H9 (cell line): ENCODE measurements around the gene RIPPLY3. TPM values are rescaled to one million over a fixed set of nuclear protein-coding genes. Genes with fewer than 3 reads are reported as not detected.

Experiments
- DNase-seq: peaks from one replicate; pipeline ENCODE4 v3.0.0-alpha.2; 2017
- H2AFZ ChIP-seq: one replicate; pipeline ENCODE4 v1.6.1; 2013; ENCODE audit warnings: mild to moderate bottlenecking, low read length, control low read depth, moderate library complexity
- H2AK5ac ChIP-seq: 2 replicates; pipeline ENCODE4 v1.6.1; 2013; ENCODE audit warnings: low read length, control low read depth, mixed read lengths; ENCODE audit not compliant: insufficient read length
- H2BK120ac ChIP-seq: one replicate; pipeline ENCODE4 v1.6.1; 2013; ENCODE audit warnings: low read depth, mild to moderate bottlenecking, low read length, control low read depth, inconsistent platforms; ENCODE audit not compliant: poor library complexity, severe bottlenecking
- H2BK12ac ChIP-seq: 2 replicates; pipeline ENCODE4 v1.6.1; 2013; ENCODE audit warnings: low read length, control low read depth, mixed read lengths, low read depth; ENCODE audit not compliant: insufficient read length
- H2BK15ac ChIP-seq: 2 replicates; pipeline ENCODE4 v1.6.1; 2013; ENCODE audit warnings: low read depth, low read length, control low read depth
- H2BK20ac ChIP-seq: one replicate; pipeline ENCODE4 v1.6.1; 2013; ENCODE audit warnings: low read depth, mild to moderate bottlenecking, low read length, control low read depth, inconsistent platforms; ENCODE audit not compliant: poor library complexity, severe bottlenecking
- H2BK5ac ChIP-seq: 2 replicates; pipeline ENCODE4 v1.6.1; 2013; ENCODE audit warnings: low read length, control low read depth, mixed read lengths; ENCODE audit not compliant: insufficient read length
- H3K14ac ChIP-seq: 2 replicates; pipeline ENCODE4 v1.6.1; 2013; ENCODE audit warnings: low read length, control low read depth; ENCODE audit not compliant: insufficient read depth
- H3K18ac ChIP-seq: 2 replicates; pipeline ENCODE4 v1.6.1; 2013; ENCODE audit warnings: low read depth, mild to moderate bottlenecking, mixed read lengths, low read length, control low read depth; ENCODE audit not compliant: insufficient read length
- H3K23ac ChIP-seq: 2 replicates; pipeline ENCODE4 v1.6.1; 2013; ENCODE audit warnings: low read length, control low read depth, mixed read lengths, low read depth; ENCODE audit not compliant: insufficient read length
- H3K23me2 ChIP-seq: 2 replicates; pipeline ENCODE4 v1.6.1; 2013; ENCODE audit warnings: low read depth, mild to moderate bottlenecking, mixed read lengths, low read length, control low read depth; ENCODE audit not compliant: insufficient read length, poor library complexity, severe bottlenecking
- H3K27ac ChIP-seq: 2 replicates; pipeline ENCODE4 v1.5.1; 2013; ENCODE audit warnings: low read length, control low read depth, mixed read lengths, low read depth; ENCODE audit not compliant: insufficient read length
- H3K27me3 ChIP-seq: 2 replicates; pipeline ENCODE4 v1.6.1; 2013; ENCODE audit warnings: low read length, control low read depth, inconsistent platforms; ENCODE audit not compliant: insufficient read depth
- H3K4ac ChIP-seq: 2 replicates; pipeline ENCODE4 v1.6.1; 2013; ENCODE audit warnings: low read depth, mild to moderate bottlenecking, control low read depth, inconsistent platforms, low read length, moderate library complexity
- H3K4me1 ChIP-seq: 2 replicates; pipeline ENCODE4 v1.6.1; 2013; ENCODE audit warnings: low read length, control low read depth, inconsistent platforms; ENCODE audit not compliant: insufficient read depth
- H3K4me2 ChIP-seq: 2 replicates; pipeline ENCODE4 v1.6.1; 2013; ENCODE audit warnings: low read length, control low read depth, mixed read lengths; ENCODE audit not compliant: insufficient read length, insufficient read depth
- H3K56ac ChIP-seq: 2 replicates; pipeline ENCODE4 v1.6.1; 2013; ENCODE audit warnings: low read depth, mild to moderate bottlenecking, mixed read lengths, low read length, control low read depth; ENCODE audit not compliant: insufficient read length
- H3K79me1 ChIP-seq: 2 replicates; pipeline ENCODE4 v1.6.1; 2013; ENCODE audit warnings: low read depth, mild to moderate bottlenecking, moderate library complexity, low read length, control low read depth, inconsistent platforms; ENCODE audit not compliant: insufficient read depth, poor library complexity, severe bottlenecking
- H3K79me2 ChIP-seq: 2 replicates; pipeline ENCODE4 v1.6.1; 2013; ENCODE audit warnings: low read length, control low read depth, inconsistent platforms; ENCODE audit not compliant: insufficient read depth
- H3K9ac ChIP-seq: 2 replicates; pipeline ENCODE4 v1.6.1; 2013; ENCODE audit warnings: low read length, control low read depth, mixed read lengths; ENCODE audit not compliant: insufficient read length; ENCODE audit errors: extremely low read depth
- H3K9me3 ChIP-seq: one replicate; pipeline ENCODE4 v1.6.1; 2013; ENCODE audit warnings: low read depth, low read length, inconsistent platforms; ENCODE audit not compliant: control insufficient read depth
- H3T11ph ChIP-seq: one replicate; pipeline ENCODE4 v1.6.1; 2013; ENCODE audit warnings: mild to moderate bottlenecking, low read length, control low read depth, inconsistent platforms
- H4K20me1 ChIP-seq: one replicate; pipeline ENCODE4 v1.6.1; 2013; ENCODE audit not compliant: control insufficient read depth, insufficient read length, insufficient read depth
- H4K5ac ChIP-seq: 2 replicates; pipeline ENCODE4 v1.6.1; 2013; ENCODE audit warnings: low read depth, mild to moderate bottlenecking, mixed read lengths, low read length, control low read depth; ENCODE audit not compliant: insufficient read length
- H4K8ac ChIP-seq: replicated peaks from 2 replicates; pipeline ENCODE4 v1.6.1; 2013; ENCODE audit warnings: low read length, control low read depth, mixed read lengths, low read depth; ENCODE audit not compliant: insufficient read length
- H4K91ac ChIP-seq: 2 replicates; pipeline ENCODE4 v1.6.1; 2013; ENCODE audit warnings: low read depth, mild to moderate bottlenecking, moderate library complexity, mixed read lengths, low read length, control low read depth; ENCODE audit not compliant: insufficient read length
- H3K27ac Mint-ChIP-seq, 3 experiments: 2 replicates in 2 of 3; 3 replicates in 1 of 3; pipeline ENCODE4 v1.8.0; 2020 to 2021; ENCODE audit warnings: mixed read lengths in 3 of 3, mild to moderate bottlenecking in 1 of 3, moderate library complexity in 1 of 3
- H3K27me3 Mint-ChIP-seq: 2 replicates; pipeline ENCODE4 v1.8.0; 2021; ENCODE audit warnings: low read depth, mild to moderate bottlenecking, moderate library complexity, mixed read lengths
- H3K36me3 Mint-ChIP-seq, 3 experiments: 2 replicates in 2 of 3; 3 replicates in 1 of 3; pipeline ENCODE4 v1.8.0; 2020 to 2021; ENCODE audit warnings: low read depth in 3 of 3, mixed read lengths in 3 of 3; ENCODE audit not compliant: insufficient read depth in 1 of 3
- H3K4me1 Mint-ChIP-seq, 2 experiments: 2 replicates each; pipeline ENCODE4 v1.8.0; 2020; ENCODE audit warnings: mixed read lengths in 2 of 2
- H3K4me3 Mint-ChIP-seq, 2 experiments: 2 replicates in 1 of 2; 3 replicates in 1 of 2; pipeline ENCODE4 v1.8.0; 2020 to 2021; ENCODE audit warnings: mild to moderate bottlenecking in 2 of 2, mixed read lengths in 2 of 2, moderate library complexity in 1 of 2
- H3K9me3 Mint-ChIP-seq, 2 experiments: 2 replicates in 1 of 2; 3 replicates in 1 of 2; pipeline ENCODE4 v1.8.0; 2020; ENCODE audit warnings: mild to moderate bottlenecking in 2 of 2, mixed read lengths in 2 of 2, moderate library complexity in 1 of 2
- CTCF ChIP-seq: fragments of 200-600 bp; sonication (generic); conservative IDR thresholded peaks from 3 replicates; pipeline ENCODE4 v1.8.0; 2021; ENCODE audit warnings: antibody characterized with exemption, mild to moderate bottlenecking
- WGBS: extraction: QIAGEN DNeasy Blood & Tissue Kit; methylation state at CpG from one replicate; pipeline ENCODE4 v1.1.7; 2013; ENCODE audit warnings: missing lambda C conversion rate, low lambda C conversion rate, mixed read lengths; ENCODE audit not compliant: insufficient read length; ENCODE audit errors: extremely low coverage; 5-methylcytosine and 5-hydroxymethylcytosine counted together
- total RNA-seq: library from RNA; stranded (reverse); gene quantifications from 2 replicates; pipeline ENCODE4 v1.2.1, GENCODE V29; 2021

The RIPPLY3 gene
- total RNA-seq, 1 experiment from 2014 or later: 1.9 TPM

- Histone ChIP-seq H3K79me1 (no peaks in the 10 kb centered on the region), H4K91ac (no peak overlapping the region), H3K9ac (no peak overlapping the region), H3K27ac (no peak overlapping the region), H3K4ac (no peak overlapping the region), H3K4me1 (peaks cover 3% of the 10 kb centered on the region; the same call in 1 of the 2 replicates), H2AFZ (no peak overlapping the region), H3K23ac (no peak overlapping the region), H4K20me1 (no peaks in the 10 kb centered on the region), H3K18ac (no peak overlapping the region), H2BK5ac (no peak overlapping the region), H4K5ac (no peak overlapping the region), H2BK20ac (no peak overlapping the region), H2BK12ac (no peak overlapping the region), H3K79me2 (no peaks in the 10 kb centered on the region), H3K56ac (no peak overlapping the region), H3K23me2 (no peaks in the 10 kb centered on the region), H2BK15ac (no peak overlapping the region), H3K27me3 (no peaks in the 10 kb centered on the region; the same call in 1 of the 2 replicates), H4K8ac (no peak overlapping the region), H2BK120ac (no peak overlapping the region), H3K14ac (no peak overlapping the region), H2AK5ac (no peak overlapping the region), H3T11ph (no peak overlapping the region), H3K9me3 (no peaks in the 10 kb centered on the region), H3K4me2 (no peak overlapping the region)
- no peak overlapping the region for H3K4me3 Mint-ChIP-seq
- H3K9me3 Mint-ChIP-seq: peaks cover 7 to 8% of the 10 kb centered on the region in 2 experiments; a peak in 3 of 5 replicates
- no CpG with 5 or more reads among the region's 2 CpGs for WGBS
- peaks cover 25% of the 10 kb centered on the region for H3K27me3 Mint-ChIP-seq
- DNase-seq: no peak
- no peak overlapping the region for H3K27ac Mint-ChIP-seq
- peaks cover 32 to 43% of the 10 kb centered on the region in 2 experiments for H3K4me1 Mint-ChIP-seq
- H3K36me3 Mint-ChIP-seq: peaks cover 0 to 13% (median 0%) of the 10 kb centered on the region in 3 experiments; a peak in 3 of 7 replicates
- no peak for TF ChIP-seq CTCF
Observed at GRCh38 chr21:37058261-37058660, 51.8 kb downstream of the RIPPLY3 start.
